Sigmoid colon (tissue), 7 donors: ENCODE data around the gene MED31. TPM values are rescaled to one million over a fixed set of nuclear protein-coding genes. Genes with fewer than 3 reads are reported as not detected.
"Not testable (repeated sequence)": the region's sequence is repeated elsewhere in the genome, so short reads cannot be mapped to it uniquely, and the experiment has no call there.

Experiments used
- DNase-seq: peaks from one replicate; pipeline ENCODE4 v3.0.0-alpha.2; 2019
- H3K27ac ChIP-seq, 4 donors: fragments of 200-600 bp; sonication (generic); one replicate each; pipeline ENCODE4 v1.5.1; 2016 to 2019; ENCODE audit warnings: mild to moderate bottlenecking in 1 of 4
- H3K27me3 ChIP-seq, 3 donors: fragments of 200-600 bp; sonication (generic); one replicate each; pipeline ENCODE4 v1.5.1; 2019; ENCODE audit warnings: mild to moderate bottlenecking in 1 of 3
- H3K36me3 ChIP-seq, 4 donors: fragments of 200-600 bp; sonication (generic); one replicate each; pipeline ENCODE4 v1.5.1; 2016 to 2019
- H3K4me1 ChIP-seq, 4 donors: fragments of 200-600 bp; sonication (generic); one replicate each; pipeline ENCODE4 v1.5.1; 2017 to 2019
- H3K4me3 ChIP-seq, 4 donors: fragments of 200-600 bp; sonication (generic); one replicate each; pipeline ENCODE4 v1.5.1; 2017 to 2019; ENCODE audit warnings: mild to moderate bottlenecking in 2 of 4, moderate library complexity in 1 of 4
- H3K9me3 ChIP-seq, 4 donors: fragments of 200-600 bp in 3 of 4; sonication (generic) in 3 of 4; one replicate each; pipeline versions ENCODE4 v1.5.1 to v1.6.1; 2013 to 2019
- EP300 ChIP-seq, 4 donors: sonication (generic); formaldehyde crosslinking; IDR thresholded peaks; one replicate each; pipeline ENCODE4 v1.6.1; 2017; ENCODE audit warnings: antibody characterized with exemption in 4 of 4
- POLR2A ChIP-seq, 2 donors: fragments of 450-650 bp; IDR thresholded peaks; one replicate each; pipeline ENCODE4 v1.6.1; 2016; ENCODE audit warnings: antibody characterized with exemption in 2 of 2, mild to moderate bottlenecking in 2 of 2, moderate library complexity in 2 of 2
- POLR2AphosphoS5 ChIP-seq, 4 donors: sonication (generic); formaldehyde crosslinking; IDR thresholded peaks; one replicate each; pipeline ENCODE4 v1.6.1; 2017; ENCODE audit warnings: antibody characterized with exemption in 4 of 4
- WGBS, 2 donors: extraction: QIAGEN DNeasy Blood & Tissue Kit; methylation state at CpG; one replicate each; pipeline ENCODE4 v1.1.7; 2013; 5-methylcytosine and 5-hydroxymethylcytosine counted together
- intact Hi-C: fragments of 100-400 bp; cut with DNase I; formaldehyde crosslinking; loops from one replicate; pipeline ENCODE4 v1.15.1; 2023
- polyA plus RNA-seq, 3 donors: library from polyadenylated mRNA; stranded (reverse); fragments of 200-250 nt; gene quantifications; one replicate each; pipeline ENCODE4 v1.2.3, GENCODE V29; 2013
- small RNA-seq, 3 donors: library from RNA; depleted of rRNA; stranded (forward); fragments of <200 nt; gene quantifications; one replicate each; pipeline ENCODE3, GENCODE V24; 2016
- total RNA-seq, 4 donors: library from RNA; depleted of rRNA; stranded (reverse); fragments of >200 nt; gene quantifications; one replicate each; pipeline ENCODE4 v1.1.0, GENCODE V29; 2016
- TF ChIP-seq, protein P1 (sequence below), 4 experiments: fragments of 450-650 bp in 3 of 4; fragments of 200-600 bp in 1 of 4; IDR thresholded peaks; one replicate each; pipeline ENCODE4 v1.5.1; 2016 to 2019; ENCODE audit warnings: antibody characterized with exemption in 4 of 4, mild to moderate bottlenecking in 3 of 4, moderate library complexity in 2 of 4
- donor health status: healthy with polysubstance abuse.
- donor health status: Bipolar disorder and iron deficiency.
- donor health status: healthy.

Gene MED31
- total and polyA plus RNA-seq, 7 donors = 2.0 to 24.0 (median 8.6) TPM

DNA sequence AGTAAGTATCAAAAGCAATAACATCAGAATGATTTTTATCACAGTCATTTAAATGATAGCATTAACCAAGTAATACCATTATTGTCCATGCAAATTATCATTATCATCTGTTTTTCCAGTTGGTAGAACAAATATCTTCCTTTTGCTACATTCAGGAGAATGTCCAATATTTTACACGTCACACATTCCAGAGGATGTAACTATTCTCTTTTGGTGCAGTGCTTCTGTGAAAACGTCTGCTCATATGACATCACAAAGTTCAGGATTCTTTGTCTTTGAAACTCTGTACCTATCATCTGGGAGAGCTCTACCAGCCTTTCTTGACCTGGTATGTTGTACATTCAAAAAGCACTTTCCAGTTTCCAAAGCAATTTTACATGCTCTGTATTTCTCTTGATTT, 54.9 kb downstream of the MED31 start:
- TF ChIP-seq EP300 (IDR thresholded peaks at IDR 0.05) (no peak), POLR2AphosphoS5 (IDR thresholded peaks at IDR 0.05) (no peak), POLR2A (IDR thresholded peaks at IDR 0.05) (no peak)
- TF ChIP-seq, protein P1, sequence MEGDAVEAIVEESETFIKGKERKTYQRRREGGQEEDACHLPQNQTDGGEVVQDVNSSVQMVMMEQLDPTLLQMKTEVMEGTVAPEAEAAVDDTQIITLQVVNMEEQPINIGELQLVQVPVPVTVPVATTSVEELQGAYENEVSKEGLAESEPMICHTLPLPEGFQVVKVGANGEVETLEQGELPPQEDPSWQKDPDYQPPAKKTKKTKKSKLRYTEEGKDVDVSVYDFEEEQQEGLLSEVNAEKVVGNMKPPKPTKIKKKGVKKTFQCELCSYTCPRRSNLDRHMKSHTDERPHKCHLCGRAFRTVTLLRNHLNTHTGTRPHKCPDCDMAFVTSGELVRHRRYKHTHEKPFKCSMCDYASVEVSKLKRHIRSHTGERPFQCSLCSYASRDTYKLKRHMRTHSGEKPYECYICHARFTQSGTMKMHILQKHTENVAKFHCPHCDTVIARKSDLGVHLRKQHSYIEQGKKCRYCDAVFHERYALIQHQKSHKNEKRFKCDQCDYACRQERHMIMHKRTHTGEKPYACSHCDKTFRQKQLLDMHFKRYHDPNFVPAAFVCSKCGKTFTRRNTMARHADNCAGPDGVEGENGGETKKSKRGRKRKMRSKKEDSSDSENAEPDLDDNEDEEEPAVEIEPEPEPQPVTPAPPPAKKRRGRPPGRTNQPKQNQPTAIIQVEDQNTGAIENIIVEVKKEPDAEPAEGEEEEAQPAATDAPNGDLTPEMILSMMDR (IDR thresholded peaks at IDR 0.05) = no peak
- Histone ChIP-seq H3K4me3 (no peak overlapping the region), H3K4me1 (peaks cover 0 to 14% (median 7%) of the 10 kb centered on the region in 4 donors), H3K9me3 (no peaks in the 10 kb centered on the region), H3K27ac (no peak overlapping the region), H3K27me3 (no peaks in the 10 kb centered on the region), H3K36me3 (peaks cover 0 to 90% (median 31%) of the 10 kb centered on the region in 4 donors)
- 91 to 95% methylated on average over 2 of the region's 2 CpGs for whole genome bisulfite sequencing, 2 donors
- no peak for DNase-seq
- intact Hi-C loops = no loop called here

DNA sequence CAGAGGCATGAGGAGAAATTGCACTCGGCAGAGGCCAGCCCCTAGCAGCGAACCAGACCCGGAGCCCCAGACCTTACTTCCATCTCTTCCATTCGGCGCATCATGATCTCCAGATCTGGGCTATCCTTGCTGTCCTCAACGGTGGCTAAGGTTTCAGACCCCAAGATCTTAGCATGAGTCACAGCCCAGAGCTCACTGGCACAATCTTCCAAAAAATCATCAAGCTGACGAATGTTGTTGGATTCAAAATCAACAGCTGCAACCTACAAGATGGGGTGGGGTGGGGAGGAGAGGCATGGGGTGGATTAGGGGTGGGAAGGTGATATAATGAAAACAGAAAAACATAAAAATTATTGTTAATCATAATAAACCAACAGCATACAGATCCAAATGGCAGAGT, 55.3 kb downstream of the MED31 start:
- no peak for TF ChIP-seq POLR2A (IDR thresholded peaks at IDR 0.05)
- no peak for TF ChIP-seq POLR2AphosphoS5 (IDR thresholded peaks at IDR 0.05)
- TF ChIP-seq, protein P1 (IDR thresholded peaks at IDR 0.05) = no peak
- no peak for TF ChIP-seq EP300 (IDR thresholded peaks at IDR 0.05)
- Histone ChIP-seq H3K27me3 (no peaks in the 10 kb centered on the region), H3K4me1 (peaks cover 0 to 14% (median 7%) of the 10 kb centered on the region in 4 donors), H3K4me3 (no peak overlapping the region), H3K36me3 (peaks cover 0 to 94% (median 31%) of the 10 kb centered on the region in 4 donors), H3K9me3 (no peaks in the 10 kb centered on the region), H3K27ac (no peak overlapping the region)
- DNase-seq = no peak
- intact Hi-C loops = no loop called here
- 96% methylated on average over 7 of the region's 7 CpGs for WGBS, 2 donors

GRCh38 chr17:6593371-6593770, 58.0 kb downstream of the MED31 start:
- H3K9me3 ChIP-seq, H3K27ac ChIP-seq, H3K4me1 ChIP-seq, intact Hi-C loops, H3K4me3 ChIP-seq, H3K27me3 ChIP-seq, DNase-seq: not testable (repeated sequence)
- 97% methylated on average over 14 of the region's 14 CpGs for WGBS, 2 donors
- peaks cover 14 to 95% (median 49%) of the 10 kb centered on the region in 4 donors for H3K36me3 ChIP-seq

Small RNA genes lying within 50 kb of the gene (small RNA-seq; reads per million reads assigned to genes)
- gene MIR4520-1 = 0 to 0.06 (median 0) reads per million in 3 donors
- gene RNA5SP435 = 0.43 to 3.3 (median 1.2) reads per million in 3 donors

Other genes with a start within 250 kb of the MED31 start
- gene AIPL1, start 216.5 kb downstream of the MED31 start, total RNA-seq = not detected
- gene AIPL1, start 216.5 kb downstream of the MED31 start, polyA plus RNA-seq = not detected
- not detected for gene PIMREG, start 207.2 kb downstream of the MED31 start, total RNA-seq
- gene PIMREG, start 207.2 kb downstream of the MED31 start, polyA plus RNA-seq = 1 to 10 TPM in 2 of 3 donors, not detected in 1; 2.5 to 7.8 TPM
- 10 to 100 TPM in 1 of 4 donors, 1 to 10 TPM in 3; 4.3 to 13.6 (median 8.0) TPM for gene PITPNM3, start 95.0 kb downstream of the MED31 start, total RNA-seq
- gene PITPNM3, start 95.0 kb downstream of the MED31 start, polyA plus RNA-seq = 1 to 10 TPM; 3.6 to 5.7 (median 4.6) TPM
- 10 to 100 TPM; 14.1 to 18.3 (median 14.5) TPM for gene KIAA0753, start 10.9 kb downstream of the MED31 start, total RNA-seq
- gene KIAA0753, start 10.9 kb downstream of the MED31 start, polyA plus RNA-seq = 1 to 10 TPM; 3.6 to 8.1 (median 3.9) TPM
- 100 to 1,000 TPM in 3 of 4 donors, 10 to 100 TPM in 1; 37.3 to 152 (median 120) TPM for gene TXNDC17, start 10.5 kb downstream of the MED31 start, total RNA-seq
- 100 to 1,000 TPM; 296 to 703 (median 532) TPM for gene TXNDC17, start 10.5 kb downstream of the MED31 start, polyA plus RNA-seq
- 1 to 10 TPM in 3 of 4 donors, under 1 TPM in 1; 0.81 to 2.8 (median 1.7) TPM for gene C17orf100, start 157 bp upstream of the MED31 start, total RNA-seq
- gene C17orf100, start 157 bp upstream of the MED31 start, polyA plus RNA-seq = 1 to 10 TPM; 2.1 to 4.2 (median 2.1) TPM
- under 1 TPM in 1 of 4 donors, not detected in 3; 0.14 TPM for gene SLC13A5, start 61.8 kb upstream of the MED31 start, total RNA-seq
- gene SLC13A5, start 61.8 kb upstream of the MED31 start, polyA plus RNA-seq = under 1 TPM in 2 of 3 donors, not detected in 1; under 0.01 to 0.03 TPM
- 10 to 100 TPM in 3 of 4 donors, 1 to 10 TPM in 1; 9.7 to 59.5 (median 35.8) TPM for gene XAF1, start 104.4 kb upstream of the MED31 start, total RNA-seq
- gene XAF1, start 104.4 kb upstream of the MED31 start, polyA plus RNA-seq = 10 to 100 TPM in 1 of 3 donors, 1 to 10 TPM in 2; 3.2 to 64.1 (median 3.6) TPM
- gene FBXO39, start 124.6 kb upstream of the MED31 start, total RNA-seq = not detected
- gene FBXO39, start 124.6 kb upstream of the MED31 start, polyA plus RNA-seq = under 1 TPM in 1 of 3 donors, not detected in 2; 0.52 TPM
- not detected for gene TEKT1, start 180.1 kb upstream of the MED31 start, total RNA-seq
- not detected for gene TEKT1, start 180.1 kb upstream of the MED31 start, polyA plus RNA-seq